COLO829 (cell line): ENCODE results near the gene GREB1.

ENCODE experiments used
- DNase-seq: peaks from one replicate; pipeline ENCODE4 v3.0.0; 2012; ENCODE audit warnings: low spot score

Gene GREB1

GRCh38 chr2:11579867-11580659 lies 46.2 kb downstream of the GREB1 start:
- no peak for DNase-seq

- no peak for DNase-seq
These were observed 46.9 kb downstream of the GREB1 start for GRCh38 chr2:11580697-11581096.

- DNase-seq = no peak
These were observed 47.4 kb downstream of the GREB1 start for GRCh38 chr2:11581124-11581796.

GRCh38 chr2:11581797-11582611 lies 48.2 kb downstream of the GREB1 start:
- no peak for DNase-seq

- DNase-seq = peak; percentile 53
These were observed 48.7 kb downstream of the GREB1 start for GRCh38 chr2:11582612-11582861.

GRCh38 chr2:11582862-11583752 lies 49.3 kb downstream of the GREB1 start:
- DNase-seq = no peak

GRCh38 chr2:11583840-11584524 lies 50.1 kb downstream of the GREB1 start:
- peak; percentile 96 for DNase-seq

GRCh38 chr2:11584525-11585056 lies 50.7 kb downstream of the GREB1 start:
- no peak for DNase-seq

GRCh38 chr2:11585071-11585470 lies 51.2 kb downstream of the GREB1 start:
- no peak for DNase-seq

GRCh38 chr2:11588228-11589110 lies 54.6 kb downstream of the GREB1 start:
- DNase-seq = no peak

GRCh38 chr2:11589316-11589940 lies 55.6 kb downstream of the GREB1 start:
- no peak for DNase-seq

GRCh38 chr2:11590193-11590592 lies 56.3 kb downstream of the GREB1 start:
- DNase-seq = no peak

- DNase-seq = no peak
These were observed 57.2 kb downstream of the GREB1 start for GRCh38 chr2:11591091-11591490.

GRCh38 chr2:11592671-11593574 lies 59.1 kb downstream of the GREB1 start:
- DNase-seq = no peak

GRCh38 chr2:11596801-11597200 lies 63.0 kb downstream of the GREB1 start:
- DNase-seq = no peak

- no peak for DNase-seq
These were observed 63.8 kb downstream of the GREB1 start for GRCh38 chr2:11597538-11598225.

GRCh38 chr2:11598228-11598731 lies 64.4 kb downstream of the GREB1 start:
- peak; percentile 13 for DNase-seq
